Activated B cell treated with CpG ODN at 0.5 μM for 24 hours (primary cell): ENCODE measurements around the gene RAB3GAP1. TPM values are rescaled to one million over a fixed set of nuclear protein-coding genes. Genes with fewer than 3 reads are reported as not detected.
"Not testable (repeated sequence)": the region's sequence is repeated elsewhere in the genome, so short reads cannot be mapped to it uniquely, and the experiment has no call there.

Experiments
- ATAC-seq: fragments of 200-7000 bp; cut with Tn5 transposase; one replicate; pipeline ENCODE4 v1.10.0; 2021; ENCODE audit warnings: low read depth, mild to moderate bottlenecking, moderate library complexity
- CTCF ChIA-PET: fragments of 350-600 bp; sonication (Branson Sonifier 250); formaldehyde crosslinking; loops from one replicate; lab custom pipeline; 2021; ENCODE audit warnings: antibody characterized with exemption; lab: Charles Lee
- POLR2A ChIA-PET: fragments of 350-600 bp; sonication (Branson Sonifier 250); formaldehyde crosslinking; loops from one replicate; lab custom pipeline; 2021; ENCODE audit warnings: antibody characterized with exemption; lab: Charles Lee
- DNase-seq: peaks from one replicate; pipeline ENCODE4 v3.0.0; 2022
- H3K27ac Mint-ChIP-seq: one replicate; pipeline ENCODE4 v1.8.0; 2020; ENCODE audit warnings: mixed read lengths
- H3K27me3 Mint-ChIP-seq: one replicate; pipeline ENCODE4 v1.8.0; 2021; ENCODE audit warnings: mixed read lengths
- H3K36me3 Mint-ChIP-seq: one replicate; pipeline ENCODE4 v1.8.0; 2021; ENCODE audit warnings: low read depth, mixed read lengths
- H3K4me1 Mint-ChIP-seq: one replicate; pipeline ENCODE4 v1.8.0; 2021; ENCODE audit warnings: mixed read lengths
- H3K4me3 Mint-ChIP-seq: one replicate; pipeline ENCODE4 v1.8.0; 2020; ENCODE audit warnings: mild to moderate bottlenecking, mixed read lengths
- H3K9me3 Mint-ChIP-seq: one replicate; pipeline ENCODE4 v1.8.0; 2020; ENCODE audit warnings: mixed read lengths
- intact Hi-C: fragments of 100-400 bp; cut with micrococcal nuclease; formaldehyde crosslinking; loops from one replicate; pipeline ENCODE4 v1.15.1; 2024
- total RNA-seq: library from RNA; stranded (reverse); gene quantifications from 2 replicates; pipeline ENCODE4 v1.2.3, GENCODE V29; 2022
- TF ChIP-seq, protein P1 (sequence below): fragments of 200-600 bp; IDR thresholded peaks from one replicate; pipeline ENCODE4 v1.8.0; 2022; ENCODE audit warnings: antibody characterized with exemption, mild to moderate bottlenecking

Gene RAB3GAP1
- total RNA-seq, 1 donor from 2014 or later: 51.0 TPM

DNA sequence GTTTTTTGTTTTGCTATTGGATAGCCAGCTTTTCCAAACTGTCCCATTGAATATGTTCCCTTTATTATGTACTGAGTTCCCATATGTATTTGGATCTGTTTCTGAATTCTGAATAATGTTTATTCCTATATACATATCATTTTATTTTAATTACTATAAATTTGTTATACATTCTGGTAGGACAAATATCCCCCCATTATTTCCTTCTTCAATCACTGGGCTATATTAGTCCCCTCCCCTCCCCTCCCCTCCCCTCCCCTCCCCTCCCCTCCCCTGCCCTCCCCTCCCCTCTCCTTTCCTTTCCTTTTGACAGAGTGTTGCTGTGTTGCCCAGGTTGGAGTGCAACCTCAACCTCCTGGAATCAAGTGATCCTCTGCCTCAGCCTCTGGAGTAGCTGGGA, 26.3 kb downstream of the RAB3GAP1 start:
- H3K36me3 Mint-ChIP-seq: peaks cover 54% of the 10 kb centered on the region
- peaks cover 2% of the 10 kb centered on the region for H3K9me3 Mint-ChIP-seq
- peaks cover 12% of the 10 kb centered on the region for H3K4me1 Mint-ChIP-seq
- TF ChIP-seq, protein P1, sequence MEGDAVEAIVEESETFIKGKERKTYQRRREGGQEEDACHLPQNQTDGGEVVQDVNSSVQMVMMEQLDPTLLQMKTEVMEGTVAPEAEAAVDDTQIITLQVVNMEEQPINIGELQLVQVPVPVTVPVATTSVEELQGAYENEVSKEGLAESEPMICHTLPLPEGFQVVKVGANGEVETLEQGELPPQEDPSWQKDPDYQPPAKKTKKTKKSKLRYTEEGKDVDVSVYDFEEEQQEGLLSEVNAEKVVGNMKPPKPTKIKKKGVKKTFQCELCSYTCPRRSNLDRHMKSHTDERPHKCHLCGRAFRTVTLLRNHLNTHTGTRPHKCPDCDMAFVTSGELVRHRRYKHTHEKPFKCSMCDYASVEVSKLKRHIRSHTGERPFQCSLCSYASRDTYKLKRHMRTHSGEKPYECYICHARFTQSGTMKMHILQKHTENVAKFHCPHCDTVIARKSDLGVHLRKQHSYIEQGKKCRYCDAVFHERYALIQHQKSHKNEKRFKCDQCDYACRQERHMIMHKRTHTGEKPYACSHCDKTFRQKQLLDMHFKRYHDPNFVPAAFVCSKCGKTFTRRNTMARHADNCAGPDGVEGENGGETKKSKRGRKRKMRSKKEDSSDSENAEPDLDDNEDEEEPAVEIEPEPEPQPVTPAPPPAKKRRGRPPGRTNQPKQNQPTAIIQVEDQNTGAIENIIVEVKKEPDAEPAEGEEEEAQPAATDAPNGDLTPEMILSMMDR: no peak
- H3K4me3 Mint-ChIP-seq: no peak overlapping the region
- no peak overlapping the region for H3K27ac Mint-ChIP-seq
- H3K27me3 Mint-ChIP-seq: no peaks in the 10 kb centered on the region
- ChIA-PET CTCF (no interaction called here), POLR2A (no interaction called here)
- DNase-seq (no peak), ATAC-seq (no peak)
- intact Hi-C loops: no loop called here

DNA sequence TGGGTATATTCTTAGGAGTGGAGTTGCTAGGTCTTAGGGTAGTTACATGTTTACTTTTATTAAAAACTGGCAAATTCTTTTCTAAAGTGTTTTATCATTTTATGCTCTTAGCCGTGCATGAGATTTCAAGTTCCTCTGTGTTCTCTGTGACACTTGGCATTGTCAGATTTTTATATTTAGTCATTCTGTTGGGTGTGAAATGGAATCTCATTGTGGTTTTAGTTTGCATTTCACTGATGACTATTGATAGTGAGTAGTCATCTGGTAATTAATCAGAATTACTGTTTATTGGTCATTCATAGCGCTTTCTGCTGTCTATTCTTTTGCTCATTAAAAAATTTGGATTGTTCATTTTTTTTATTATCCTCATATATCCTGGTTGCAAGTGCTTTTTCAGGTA, 34.1 kb downstream of the RAB3GAP1 start:
- Mint-ChIP-seq H3K9me3 (no peaks in the 10 kb centered on the region), H3K4me3 (no peak overlapping the region), H3K4me1 (peaks cover 26% of the 10 kb centered on the region), H3K27me3 (no peaks in the 10 kb centered on the region), H3K27ac (no peak overlapping the region), H3K36me3 (peaks cover 65% of the 10 kb centered on the region)
- CTCF ChIA-PET: no interaction called here
- POLR2A ChIA-PET: interaction anchor here (0.5 kb wide), 1 partner anchor 663 kb away, joined by 3 read pairs; no protein-coding TSS in a partner anchor
- DNase-seq (no peak), ATAC-seq (no peak)
- intact Hi-C loops: no loop called here
- TF ChIP-seq, protein P1: no peak

DNA sequence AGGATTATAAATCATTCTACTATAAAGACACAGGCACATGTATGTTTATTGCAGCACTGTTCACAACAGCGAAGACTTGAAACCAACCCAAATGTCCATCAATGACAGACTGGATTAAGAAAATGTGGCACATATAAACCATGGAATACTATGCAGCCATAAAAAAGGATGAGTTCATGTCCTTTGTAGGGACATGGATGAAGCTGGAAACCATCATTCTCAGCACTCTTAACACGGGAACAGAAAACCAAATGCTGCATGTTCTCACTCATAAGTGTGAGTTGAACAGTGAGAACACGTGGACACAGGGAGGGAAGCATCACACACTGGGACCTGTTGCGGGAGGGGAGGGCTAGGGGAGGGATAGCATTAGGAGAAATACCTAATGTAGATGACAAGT, 37.5 kb downstream of the RAB3GAP1 start:
- intact Hi-C loops, H3K27ac Mint-ChIP-seq, H3K4me3 Mint-ChIP-seq, H3K27me3 Mint-ChIP-seq, H3K9me3 Mint-ChIP-seq, CTCF ChIA-PET, DNase-seq, ATAC-seq, POLR2A ChIA-PET: not testable (repeated sequence)
- Mint-ChIP-seq H3K4me1 (peaks cover 20% of the 10 kb centered on the region), H3K36me3 (peaks cover 71% of the 10 kb centered on the region)

DNA sequence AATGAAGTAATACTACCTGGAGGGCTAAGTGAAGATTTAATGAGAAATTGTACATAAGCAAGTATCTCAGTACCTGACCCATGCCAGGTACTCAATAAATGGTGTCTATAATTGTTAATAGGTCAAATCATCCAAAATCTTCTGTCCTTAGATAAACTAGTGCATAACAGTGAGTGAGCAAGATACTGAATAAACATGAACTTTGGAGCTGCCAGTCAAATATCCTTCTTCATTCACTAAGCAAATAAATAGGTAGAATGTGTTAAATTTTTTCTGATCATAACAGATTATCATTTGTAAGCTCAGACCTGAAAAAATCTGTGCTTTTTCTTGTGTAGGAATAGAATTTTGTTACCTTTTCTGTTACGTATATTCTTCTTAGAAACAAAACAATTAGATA, 39.6 kb downstream of the RAB3GAP1 start:
- H3K36me3 Mint-ChIP-seq: peaks cover 73% of the 10 kb centered on the region
- TF ChIP-seq, protein P1: no peak
- H3K4me1 Mint-ChIP-seq: peaks cover 4% of the 10 kb centered on the region
- H3K27ac Mint-ChIP-seq: no peak overlapping the region
- intact Hi-C loops: no loop called here
- ChIA-PET CTCF (no interaction called here), POLR2A (no interaction called here)
- DNase-seq (no peak), ATAC-seq (no peak)
- no peaks in the 10 kb centered on the region for H3K9me3 Mint-ChIP-seq
- H3K27me3 Mint-ChIP-seq: no peaks in the 10 kb centered on the region
- H3K4me3 Mint-ChIP-seq: no peak overlapping the region

DNA sequence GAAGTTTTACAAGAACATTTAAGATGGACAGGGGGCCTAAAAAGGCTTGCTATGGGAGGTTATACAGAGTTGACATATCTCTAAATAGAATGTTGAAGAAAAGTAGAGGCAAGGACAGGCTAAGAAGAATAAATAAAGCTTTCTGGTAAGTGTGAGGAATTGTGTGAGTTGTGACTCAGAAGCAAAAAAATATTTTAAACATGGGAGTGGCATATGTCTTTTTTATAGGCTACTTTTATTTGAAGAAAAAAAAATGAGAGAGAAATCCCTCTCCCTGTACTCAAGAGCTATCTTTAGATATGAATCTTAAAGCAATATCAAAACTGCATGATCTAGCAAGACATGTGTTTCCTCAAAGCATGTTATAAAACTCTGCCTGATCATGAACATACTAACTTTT, 41.1 kb downstream of the RAB3GAP1 start:
- Mint-ChIP-seq H3K27me3 (no peaks in the 10 kb centered on the region), H3K36me3 (peaks cover 72% of the 10 kb centered on the region), H3K27ac (no peak overlapping the region), H3K9me3 (no peaks in the 10 kb centered on the region), H3K4me1 (no peaks in the 10 kb centered on the region), H3K4me3 (no peak overlapping the region)
- no peak for ATAC-seq
- DNase-seq: no peak
- ChIA-PET CTCF (no interaction called here), POLR2A (no interaction called here)
- TF ChIP-seq, protein P1: no peak
- intact Hi-C loops: no loop called here
